GM13976 (cell line): ENCODE measurements around the gene FTO.

Experiments
- DNase-seq: peaks from one replicate; pipeline ENCODE4 v3.0.0; 2012; ENCODE audit warnings: low spot score
- in situ Hi-C: fragments of 300-500 bp; cut with MboI; formaldehyde crosslinking; loops from one replicate; pipeline ENCODE4 v1.12.0; 2022; ENCODE audit warnings: low sequenced_read_pairs, mixed read lengths, inconsistent platforms; ENCODE audit not compliant: unreplicated experiment
- TF ChIP-seq, protein P1 (sequence below): IDR thresholded peaks from 2 replicates; pipeline ENCODE4 v1.5.1; 2012; ENCODE audit warnings: borderline replicate concordance, mild to moderate bottlenecking; ENCODE audit not compliant: insufficient read depth; ENCODE audit errors: extremely low read depth, missing control alignments, control extremely low read depth

FTO gene

DNA sequence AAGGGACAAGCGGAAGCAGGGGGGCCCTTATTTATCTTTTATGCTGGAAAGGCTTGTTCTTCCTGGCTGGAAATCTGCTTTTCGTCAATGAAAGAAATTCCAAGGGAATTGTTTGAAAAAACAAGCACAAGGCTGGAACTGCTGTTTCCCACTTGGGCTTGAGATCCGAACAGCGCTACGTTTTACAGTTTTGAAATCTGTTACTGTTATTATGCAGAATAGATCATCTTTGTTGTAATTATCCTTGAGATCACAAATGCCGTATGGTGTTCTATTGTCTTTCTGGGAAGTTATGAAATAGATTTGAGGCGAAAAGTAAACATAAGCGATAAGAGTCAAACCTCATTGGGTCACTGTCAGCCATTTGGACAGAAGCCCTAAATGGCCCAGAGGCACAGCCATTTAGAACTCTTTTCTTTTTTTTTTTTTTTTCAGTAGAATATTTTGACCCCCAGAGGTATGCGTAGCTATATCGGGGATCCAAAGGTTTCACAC lies 359.4 kb downstream of the FTO start:
- no peak for DNase-seq
- in situ Hi-C loops, result no loop called here
- TF ChIP-seq, protein P1, sequence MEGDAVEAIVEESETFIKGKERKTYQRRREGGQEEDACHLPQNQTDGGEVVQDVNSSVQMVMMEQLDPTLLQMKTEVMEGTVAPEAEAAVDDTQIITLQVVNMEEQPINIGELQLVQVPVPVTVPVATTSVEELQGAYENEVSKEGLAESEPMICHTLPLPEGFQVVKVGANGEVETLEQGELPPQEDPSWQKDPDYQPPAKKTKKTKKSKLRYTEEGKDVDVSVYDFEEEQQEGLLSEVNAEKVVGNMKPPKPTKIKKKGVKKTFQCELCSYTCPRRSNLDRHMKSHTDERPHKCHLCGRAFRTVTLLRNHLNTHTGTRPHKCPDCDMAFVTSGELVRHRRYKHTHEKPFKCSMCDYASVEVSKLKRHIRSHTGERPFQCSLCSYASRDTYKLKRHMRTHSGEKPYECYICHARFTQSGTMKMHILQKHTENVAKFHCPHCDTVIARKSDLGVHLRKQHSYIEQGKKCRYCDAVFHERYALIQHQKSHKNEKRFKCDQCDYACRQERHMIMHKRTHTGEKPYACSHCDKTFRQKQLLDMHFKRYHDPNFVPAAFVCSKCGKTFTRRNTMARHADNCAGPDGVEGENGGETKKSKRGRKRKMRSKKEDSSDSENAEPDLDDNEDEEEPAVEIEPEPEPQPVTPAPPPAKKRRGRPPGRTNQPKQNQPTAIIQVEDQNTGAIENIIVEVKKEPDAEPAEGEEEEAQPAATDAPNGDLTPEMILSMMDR, result no peak

GRCh38 chr16:54066451-54067105 lies 362.6 kb downstream of the FTO start:
- TF ChIP-seq, protein P1, result no peak
- no peak for DNase-seq
- in situ Hi-C loops, result no loop called here

DNA sequence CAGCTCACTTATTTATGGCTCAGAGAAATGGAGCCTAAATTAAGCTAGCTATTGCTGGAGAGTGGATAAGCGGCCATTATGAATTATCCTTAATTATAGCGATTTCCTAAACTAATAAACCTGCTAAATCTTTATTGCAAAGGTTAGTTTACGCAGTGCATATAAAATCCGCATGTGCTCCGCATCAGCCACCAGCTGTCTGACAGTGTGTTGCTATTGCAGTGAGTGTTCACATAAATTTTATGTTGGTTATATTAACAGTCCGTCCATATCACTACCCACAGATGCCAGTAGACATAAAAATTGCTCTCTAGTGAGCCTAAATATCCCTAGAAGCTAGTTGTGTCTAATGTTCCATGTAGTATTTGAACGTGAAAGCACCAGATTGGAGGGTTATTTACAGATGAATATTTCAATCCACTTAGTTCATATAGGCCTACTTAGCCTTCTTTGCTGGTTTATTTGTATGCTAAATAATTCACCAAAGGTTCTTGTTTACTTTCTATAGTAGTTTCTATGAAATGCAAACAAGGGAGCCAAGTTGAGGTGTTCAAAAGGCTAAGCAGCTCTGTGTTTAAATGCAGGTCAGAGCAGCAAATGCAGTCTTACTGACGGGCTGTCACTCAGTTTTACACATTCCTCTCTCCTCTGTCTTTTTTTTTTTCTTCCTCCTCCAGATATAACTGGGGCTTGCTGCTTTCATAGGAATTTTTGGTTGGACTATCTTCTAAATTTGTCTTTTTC lies 363.5 kb downstream of the FTO start:
- TF ChIP-seq, protein P1, result no peak
- DNase-seq, result no peak
- in situ Hi-C loops, result no loop called here

DNA sequence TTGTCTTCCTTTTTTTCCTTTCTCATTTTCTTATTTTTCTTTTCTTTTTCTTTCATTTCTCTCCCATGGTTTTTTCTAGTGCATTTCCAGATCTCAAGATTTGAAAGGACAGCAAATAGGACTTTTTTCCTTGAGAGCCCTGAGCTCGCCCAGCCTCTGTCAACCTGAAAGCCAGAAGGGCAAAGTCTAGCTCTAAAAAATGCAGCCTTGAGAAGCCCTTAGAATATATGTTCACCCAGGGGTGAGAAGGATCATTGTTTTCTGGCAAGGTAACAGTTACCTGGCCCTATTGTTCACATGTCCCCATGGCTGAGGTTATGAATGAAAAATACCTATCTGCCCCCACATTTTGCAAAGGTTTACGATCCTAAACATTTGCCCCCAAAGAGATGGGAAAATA lies 364.3 kb downstream of the FTO start:
- TF ChIP-seq, protein P1, result no peak
- in situ Hi-C loops, result no loop called here
- DNase-seq, result no peak

DNA sequence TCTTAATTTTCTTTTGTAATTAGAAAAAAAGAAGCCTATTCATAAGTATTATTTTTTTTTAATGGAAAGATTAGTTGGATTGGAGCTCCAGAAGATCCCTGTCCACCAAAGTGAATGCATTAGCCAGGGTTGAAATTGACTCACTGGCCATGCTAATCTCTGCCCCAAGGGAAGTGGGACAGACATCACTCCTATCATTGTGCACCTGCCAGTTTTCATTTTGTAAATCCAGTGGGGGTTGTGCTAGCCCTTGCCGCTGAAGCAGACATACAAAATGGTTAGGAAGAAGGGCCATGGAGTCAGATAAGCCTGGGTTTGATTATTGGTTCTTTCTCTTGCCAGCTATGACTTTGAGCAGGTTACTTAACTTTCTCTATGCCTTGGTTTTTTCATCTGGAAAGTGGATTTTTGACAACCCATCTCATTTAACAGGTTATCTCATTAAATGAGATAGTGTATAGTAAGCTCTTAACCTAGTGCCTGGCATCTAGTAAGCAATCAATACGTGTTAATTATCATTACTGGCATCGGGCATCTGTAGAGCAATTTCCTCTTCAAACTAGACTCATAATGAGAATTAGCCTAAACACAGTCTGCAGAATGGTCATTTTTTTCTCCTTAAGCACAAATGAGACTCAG lies 365.8 kb downstream of the FTO start:
- in situ Hi-C loops, result no loop called here
- TF ChIP-seq, protein P1, result no peak
- no peak for DNase-seq

- DNase-seq, result peak; percentile 39
- TF ChIP-seq, protein P1, result no peak
- in situ Hi-C loops, result no loop called here
Observed at GRCh38 chr16:54070789-54071343, 366.9 kb downstream of the FTO start.
